Subcutaneous abdominal adipose tissue (tissue), 5 donors: ENCODE results near the gene ZNF791.

Experiments used
- H3K27ac ChIP-seq: one replicate; pipeline ENCODE4 v1.7.0; 2013; ENCODE audit warnings: low read depth, mild to moderate bottlenecking, inconsistent platforms, low read length, moderate library complexity
- H3K27me3 ChIP-seq, 5 donors: one replicate each; pipeline ENCODE4 v1.7.0; 2013; ENCODE audit warnings: low read length in 5 of 5, inconsistent platforms in 1 of 5; ENCODE audit not compliant: control insufficient read depth in 5 of 5, insufficient read depth in 4 of 5
- H3K36me3 ChIP-seq, 5 donors: one replicate each; pipeline ENCODE4 v1.7.0; 2013; ENCODE audit warnings: low read length in 5 of 5; ENCODE audit not compliant: control insufficient read depth in 5 of 5, insufficient read depth in 5 of 5
- H3K4me1 ChIP-seq, 5 donors: one replicate each; pipeline ENCODE4 v1.7.0; 2013; ENCODE audit warnings: low read length in 5 of 5, mild to moderate bottlenecking in 3 of 5, moderate library complexity in 1 of 5; ENCODE audit not compliant: control insufficient read depth in 5 of 5, insufficient read depth in 5 of 5
- H3K4me3 ChIP-seq, 5 donors: one replicate each; pipeline ENCODE4 v1.7.0; 2013; ENCODE audit warnings: low read length in 5 of 5, low read depth in 1 of 5
- H3K9ac ChIP-seq, 5 donors: one replicate each; pipeline ENCODE4 v1.7.0; 2013; ENCODE audit warnings: low read length in 5 of 5, mild to moderate bottlenecking in 4 of 5, moderate library complexity in 3 of 5
- H3K9me3 ChIP-seq, 5 donors: one replicate each; pipeline ENCODE4 v1.7.0; 2013; ENCODE audit warnings: low read length in 5 of 5; ENCODE audit not compliant: control insufficient read depth in 5 of 5
- donor health status: healthy.
- donor health status: healthy.
- donor health status: healthy.
- donor health status: healthy.
- donor health status: healthy.

ZNF791 gene

GRCh38 chr19:12664406-12665280 is 53.9 kb downstream of the ZNF791 start:
- no peak overlapping the region for H3K27ac ChIP-seq
- H3K36me3 ChIP-seq = peaks cover 0 to 51% (median 26%) of the 10 kb centered on the region in 5 donors
- no peaks in the 10 kb centered on the region for H3K9me3 ChIP-seq
- H3K4me1 ChIP-seq = peaks cover 15 to 54% (median 36%) of the 10 kb centered on the region in 5 donors
- no peak overlapping the region for H3K9ac ChIP-seq
- H3K4me3 ChIP-seq = peak overlapping the region in 1 of 5 donors; percentile 12
- no peaks in the 10 kb centered on the region for H3K27me3 ChIP-seq

GRCh38 chr19:12665281-12665573 is 54.5 kb downstream of the ZNF791 start:
- peaks cover 0 to 46% (median 22%) of the 10 kb centered on the region in 5 donors for H3K36me3 ChIP-seq

GRCh38 chr19:12665671-12666264 is 55.0 kb downstream of the ZNF791 start:
- peak overlapping the region; percentile 84 to 99 (median 90) for H3K9ac ChIP-seq
- peak overlapping the region; percentile 76 for H3K27ac ChIP-seq
- H3K4me3 ChIP-seq = peak overlapping the region; percentile 86 to 98 (median 95)
- peaks cover 0 to 42% (median 22%) of the 10 kb centered on the region in 5 donors for H3K36me3 ChIP-seq
- H3K27me3 ChIP-seq = no peaks in the 10 kb centered on the region
- no peaks in the 10 kb centered on the region for H3K9me3 ChIP-seq
- H3K4me1 ChIP-seq = peaks cover 21 to 65% (median 47%) of the 10 kb centered on the region in 5 donors

More at GRCh38 chr19:12665281-12665573, 54.5 kb downstream of the ZNF791 start:
- H3K9ac ChIP-seq = no peak overlapping the region
- peaks cover 19 to 60% (median 42%) of the 10 kb centered on the region in 5 donors for H3K4me1 ChIP-seq
- H3K27ac ChIP-seq = no peak overlapping the region
- H3K27me3 ChIP-seq = no peaks in the 10 kb centered on the region
- H3K9me3 ChIP-seq = no peaks in the 10 kb centered on the region
- peak overlapping the region; percentile 86 to 98 (median 95) for H3K4me3 ChIP-seq

- peaks cover 21 to 67% (median 48%) of the 10 kb centered on the region in 5 donors for H3K4me1 ChIP-seq
- H3K9me3 ChIP-seq = no peaks in the 10 kb centered on the region
Measured at GRCh38 chr19:12666265-12667048, 55.7 kb downstream of the ZNF791 start, which contains the start of the genes MAN2B1 and WDR83. Gene MAN2B1 (minus strand): TSS chr19:12666742. CDS start chr19:12666701, 41 bp downstream. Gene WDR83 (plus strand): TSS chr19:12666807. CDS start chr19:12669791, 2,984 bp downstream.

GRCh38 chr19:12667731-12668302 is 57.1 kb downstream of the ZNF791 start:
- Histone ChIP-seq H3K4me3 (peak overlapping the region in 4 of 5 donors; percentile 82 to 93 (median 88)), H3K4me1 (peaks cover 23 to 67% (median 48%) of the 10 kb centered on the region in 5 donors), H3K9ac (peak overlapping the region in 4 of 5 donors; percentile 35 to 99 (median 98)), H3K36me3 (peaks cover 0 to 32% (median 15%) of the 10 kb centered on the region in 5 donors), H3K27ac (peak overlapping the region; percentile 97), H3K9me3 (no peaks in the 10 kb centered on the region), H3K27me3 (no peaks in the 10 kb centered on the region)

More at GRCh38 chr19:12666265-12667048, 55.7 kb downstream of the ZNF791 start, which contains the start of the genes MAN2B1 and WDR83:
- H3K9ac ChIP-seq = peak within 1 kb of the TSS; percentile 84 to 99 (median 90)
- peak within 1 kb of the TSS; percentile 86 to 98 (median 95) for H3K4me3 ChIP-seq
- peaks cover 0 to 35% (median 15%) of the 10 kb centered on the region in 5 donors for H3K36me3 ChIP-seq
- peak within 1 kb of the TSS; percentile 76 for H3K27ac ChIP-seq
- H3K27me3 ChIP-seq = no peaks in the 10 kb centered on the region

GRCh38 chr19:12668346-12668745 is 57.6 kb downstream of the ZNF791 start:
- H3K27ac ChIP-seq = peak overlapping the region; percentile 97
- no peaks in the 10 kb centered on the region for H3K27me3 ChIP-seq
- H3K4me1 ChIP-seq = peaks cover 23 to 67% (median 48%) of the 10 kb centered on the region in 5 donors
- peak overlapping the region; percentile 82 to 93 (median 90) for H3K4me3 ChIP-seq
- H3K9me3 ChIP-seq = no peaks in the 10 kb centered on the region
- peaks cover 0 to 32% (median 16%) of the 10 kb centered on the region in 5 donors for H3K36me3 ChIP-seq
- H3K9ac ChIP-seq = peak overlapping the region; percentile 35 to 99 (median 98)

- Histone ChIP-seq H3K27me3 (no peaks in the 10 kb centered on the region), H3K36me3 (peaks cover 0 to 32% (median 17%) of the 10 kb centered on the region in 5 donors), H3K9ac (peak overlapping the region; percentile 87 to 99 (median 98)), H3K27ac (peak overlapping the region; percentile 97), H3K9me3 (no peaks in the 10 kb centered on the region), H3K4me1 (peaks cover 23 to 67% (median 48%) of the 10 kb centered on the region in 5 donors), H3K4me3 (peak overlapping the region; percentile 82 to 93 (median 90))
Measured at GRCh38 chr19:12668932-12669269, 58.2 kb downstream of the ZNF791 start.

GRCh38 chr19:12669270-12670158 is 58.8 kb downstream of the ZNF791 start:
- Histone ChIP-seq H3K4me3 (peak overlapping the region; percentile 83 to 93 (median 90)), H3K27ac (peak overlapping the region; percentile 97), H3K9ac (peak overlapping the region; percentile 87 to 99 (median 98)), H3K36me3 (peaks cover 0 to 35% (median 23%) of the 10 kb centered on the region in 5 donors), H3K27me3 (no peaks in the 10 kb centered on the region), H3K9me3 (no peaks in the 10 kb centered on the region), H3K4me1 (peaks cover 23 to 64% (median 48%) of the 10 kb centered on the region in 5 donors)
